HG03108 (cell line): ENCODE measurements around the gene MMP28.
A peak's percentile ranks its signal among the peaks of the same experiment; 100 is the strongest.

Source experiments
- ATAC-seq: cut with Tn5 transposase; IDR thresholded peaks from one replicate; pipeline ENCODE4 v1.9.1; 2021; ENCODE audit warnings: moderate library complexity; ENCODE audit not compliant: unreplicated experiment

Gene MMP28

GRCh38 chr17:35795007-35795870 lies at the start of gene MMP28:
Gene MMP28 (minus strand): TSS chr17:35795641. CDS start chr17:35795377, 264 bp downstream.
- ATAC-seq, result no peak

- no peak for ATAC-seq
Observed at GRCh38 chr17:35844547-35844946, 49.1 kb upstream of the MMP28 start.

GRCh38 chr17:35843698-35844097 lies 48.3 kb upstream of the MMP28 start:
- no peak for ATAC-seq

- ATAC-seq, result no peak
Observed at GRCh38 chr17:35842239-35842638, 46.8 kb upstream of the MMP28 start.

- ATAC-seq, result no peak
Observed at GRCh38 chr17:35841505-35841904, 46.1 kb upstream of the MMP28 start.

- ATAC-seq, result no peak
Observed at GRCh38 chr17:35841101-35841500, 45.7 kb upstream of the MMP28 start.

- no peak for ATAC-seq
Observed at GRCh38 chr17:35825206-35825605, 29.8 kb upstream of the MMP28 start.

- no peak for ATAC-seq
Observed at GRCh38 chr17:35821308-35821707, 25.9 kb upstream of the MMP28 start.

GRCh38 chr17:35819455-35819854 lies 24.0 kb upstream of the MMP28 start:
- ATAC-seq, result no peak

- ATAC-seq, result no peak
Observed at GRCh38 chr17:35817196-35817595, 21.8 kb upstream of the MMP28 start.

GRCh38 chr17:35816723-35817122 lies 21.3 kb upstream of the MMP28 start:
- ATAC-seq, result no peak

GRCh38 chr17:35812456-35812855 lies 17.0 kb upstream of the MMP28 start:
- no peak for ATAC-seq

- no peak for ATAC-seq
Observed at GRCh38 chr17:35811759-35812158, 16.3 kb upstream of the MMP28 start.

GRCh38 chr17:35809855-35810461 lies 14.5 kb upstream of the MMP28 start:
- ATAC-seq, result no peak

GRCh38 chr17:35808962-35809854 lies 13.8 kb upstream of the MMP28 start, which contains the start of gene TAF15:
Gene TAF15 (plus strand): TSS chr17:35809484. CDS start chr17:35809570, 86 bp downstream.
- ATAC-seq, result peak; percentile 93

GRCh38 chr17:35808240-35808961 lies 13.0 kb upstream of the MMP28 start:
- ATAC-seq, result no peak

- ATAC-seq, result no peak
Observed at GRCh38 chr17:35807371-35808144, 12.1 kb upstream of the MMP28 start.

GRCh38 chr17:35804658-35805192 lies 9.3 kb upstream of the MMP28 start:
- ATAC-seq, result no peak

GRCh38 chr17:35801583-35802224 lies 6.3 kb upstream of the MMP28 start:
- ATAC-seq, result no peak
